ENCODE results near the gene CLIP1.
"Not testable (repeated sequence)": the region's sequence is repeated elsewhere in the genome, so short reads cannot be mapped to it uniquely, and the experiment has no call there.

CLIP1 gene

GRCh38 chr12:122365226-122365625 is 57.2 kb downstream of the CLIP1 start:
- H3K27ac ChIP-seq (ENCODE audit: low read length); H3K27me3 ChIP-seq (ENCODE audit: control insufficient read depth, insufficient read depth, low read length); H3K9me3 ChIP-seq (ENCODE audit: control insufficient read depth, low read depth, low read length); H3K4me3 ChIP-seq (ENCODE audit: low read length); H3K36me3 ChIP-seq (ENCODE audit: control insufficient read depth, low read depth, low read length); H3K9ac ChIP-seq (ENCODE audit: low read length): not testable (repeated sequence)
- peaks cover 10% of the 10 kb centered on the region for H3K4me1 ChIP-seq (ENCODE audit: control insufficient read depth, low read depth, low read length)

- H3K27me3 ChIP-seq (ENCODE audit: control insufficient read depth, insufficient read depth, low read length) = no peaks in the 10 kb centered on the region
- H3K36me3 ChIP-seq (ENCODE audit: control insufficient read depth, low read depth, low read length) = peaks cover 7% of the 10 kb centered on the region
- no peaks in the 10 kb centered on the region for H3K9me3 ChIP-seq (ENCODE audit: control insufficient read depth, low read depth, low read length)
Measured at GRCh38 chr12:122363782-122364181, 58.7 kb downstream of the CLIP1 start.

GRCh38 chr12:122362755-122363154 is 59.7 kb downstream of the CLIP1 start:
- H3K9ac ChIP-seq (ENCODE audit: low read length) = no peak overlapping the region
- no peak overlapping the region for H3K27ac ChIP-seq (ENCODE audit: low read length)
- peaks cover 7% of the 10 kb centered on the region for H3K36me3 ChIP-seq (ENCODE audit: control insufficient read depth, low read depth, low read length)
- no peak overlapping the region for H3K4me3 ChIP-seq (ENCODE audit: low read length)
- H3K4me1 ChIP-seq (ENCODE audit: control insufficient read depth, low read depth, low read length) = peaks cover 10% of the 10 kb centered on the region
- no peaks in the 10 kb centered on the region for H3K27me3 ChIP-seq (ENCODE audit: control insufficient read depth, insufficient read depth, low read length)
- no peaks in the 10 kb centered on the region for H3K9me3 ChIP-seq (ENCODE audit: control insufficient read depth, low read depth, low read length)

More at GRCh38 chr12:122363782-122364181, 58.7 kb downstream of the CLIP1 start:
- H3K4me1 ChIP-seq (ENCODE audit: control insufficient read depth, low read depth, low read length) = peaks cover 10% of the 10 kb centered on the region
- H3K27ac ChIP-seq (ENCODE audit: low read length) = no peak overlapping the region
- H3K4me3 ChIP-seq (ENCODE audit: low read length) = no peak overlapping the region
- no peak overlapping the region for H3K9ac ChIP-seq (ENCODE audit: low read length)

GRCh38 chr12:122358403-122358802 is 64.1 kb downstream of the CLIP1 start:
- not testable (repeated sequence) for H3K4me1 ChIP-seq (ENCODE audit: control insufficient read depth, low read depth, low read length); H3K4me3 ChIP-seq (ENCODE audit: low read length); H3K27me3 ChIP-seq (ENCODE audit: control insufficient read depth, insufficient read depth, low read length); H3K9me3 ChIP-seq (ENCODE audit: control insufficient read depth, low read depth, low read length); H3K9ac ChIP-seq (ENCODE audit: low read length); H3K27ac ChIP-seq (ENCODE audit: low read length); H3K36me3 ChIP-seq (ENCODE audit: control insufficient read depth, low read depth, low read length)

GRCh38 chr12:122357536-122357935 is 64.9 kb downstream of the CLIP1 start:
- H3K36me3 ChIP-seq (ENCODE audit: control insufficient read depth, low read depth, low read length); H3K9me3 ChIP-seq (ENCODE audit: control insufficient read depth, low read depth, low read length); H3K4me1 ChIP-seq (ENCODE audit: control insufficient read depth, low read depth, low read length); H3K27ac ChIP-seq (ENCODE audit: low read length); H3K9ac ChIP-seq (ENCODE audit: low read length); H3K4me3 ChIP-seq (ENCODE audit: low read length); H3K27me3 ChIP-seq (ENCODE audit: control insufficient read depth, insufficient read depth, low read length): not testable (repeated sequence)

GRCh38 chr12:122356991-122357390 is 65.5 kb downstream of the CLIP1 start:
- not testable (repeated sequence) for H3K4me3 ChIP-seq (ENCODE audit: low read length); H3K36me3 ChIP-seq (ENCODE audit: control insufficient read depth, low read depth, low read length); H3K4me1 ChIP-seq (ENCODE audit: control insufficient read depth, low read depth, low read length); H3K27ac ChIP-seq (ENCODE audit: low read length); H3K9ac ChIP-seq (ENCODE audit: low read length); H3K27me3 ChIP-seq (ENCODE audit: control insufficient read depth, insufficient read depth, low read length); H3K9me3 ChIP-seq (ENCODE audit: control insufficient read depth, low read depth, low read length)

- no peak overlapping the region for H3K27ac ChIP-seq (ENCODE audit: low read length)
- no peak overlapping the region for H3K9ac ChIP-seq (ENCODE audit: low read length)
- H3K36me3 ChIP-seq (ENCODE audit: control insufficient read depth, low read depth, low read length) = peaks cover 7% of the 10 kb centered on the region
- no peaks in the 10 kb centered on the region for H3K9me3 ChIP-seq (ENCODE audit: control insufficient read depth, low read depth, low read length)
- H3K4me3 ChIP-seq (ENCODE audit: low read length) = no peak overlapping the region
- no peaks in the 10 kb centered on the region for H3K4me1 ChIP-seq (ENCODE audit: control insufficient read depth, low read depth, low read length)
- H3K27me3 ChIP-seq (ENCODE audit: control insufficient read depth, insufficient read depth, low read length) = no peaks in the 10 kb centered on the region
Measured at GRCh38 chr12:122356192-122356635, 66.3 kb downstream of the CLIP1 start.

GRCh38 chr12:122355706-122356105 is 66.8 kb downstream of the CLIP1 start:
- no peak overlapping the region for H3K27ac ChIP-seq (ENCODE audit: low read length)
- H3K9ac ChIP-seq (ENCODE audit: low read length) = no peak overlapping the region
- no peak overlapping the region for H3K4me3 ChIP-seq (ENCODE audit: low read length)
- H3K27me3 ChIP-seq (ENCODE audit: control insufficient read depth, insufficient read depth, low read length) = no peaks in the 10 kb centered on the region
- no peaks in the 10 kb centered on the region for H3K9me3 ChIP-seq (ENCODE audit: control insufficient read depth, low read depth, low read length)
- H3K36me3 ChIP-seq (ENCODE audit: control insufficient read depth, low read depth, low read length) = peaks cover 2% of the 10 kb centered on the region
- no peaks in the 10 kb centered on the region for H3K4me1 ChIP-seq (ENCODE audit: control insufficient read depth, low read depth, low read length)

- no peak overlapping the region for H3K9ac ChIP-seq (ENCODE audit: low read length)
- no peaks in the 10 kb centered on the region for H3K36me3 ChIP-seq (ENCODE audit: control insufficient read depth, low read depth, low read length)
Measured at GRCh38 chr12:122354958-122355641, 67.4 kb downstream of the CLIP1 start.

GRCh38 chr12:122352394-122352793 is 70.1 kb downstream of the CLIP1 start:
- H3K36me3 ChIP-seq (ENCODE audit: control insufficient read depth, low read depth, low read length) = no peaks in the 10 kb centered on the region
- no peak overlapping the region for H3K4me3 ChIP-seq (ENCODE audit: low read length)
- H3K4me1 ChIP-seq (ENCODE audit: control insufficient read depth, low read depth, low read length) = no peaks in the 10 kb centered on the region
- no peaks in the 10 kb centered on the region for H3K27me3 ChIP-seq (ENCODE audit: control insufficient read depth, insufficient read depth, low read length)
- no peaks in the 10 kb centered on the region for H3K9me3 ChIP-seq (ENCODE audit: control insufficient read depth, low read depth, low read length)
- H3K27ac ChIP-seq (ENCODE audit: low read length) = no peak overlapping the region
- no peak overlapping the region for H3K9ac ChIP-seq (ENCODE audit: low read length)

More at GRCh38 chr12:122354958-122355641, 67.4 kb downstream of the CLIP1 start:
- Histone ChIP-seq H3K9me3 (ENCODE audit: control insufficient read depth, low read depth, low read length) (no peaks in the 10 kb centered on the region), H3K4me3 (ENCODE audit: low read length) (no peak overlapping the region), H3K27me3 (ENCODE audit: control insufficient read depth, insufficient read depth, low read length) (no peaks in the 10 kb centered on the region), H3K27ac (ENCODE audit: low read length) (no peak overlapping the region), H3K4me1 (ENCODE audit: control insufficient read depth, low read depth, low read length) (no peaks in the 10 kb centered on the region)

- H3K36me3 ChIP-seq (ENCODE audit: control insufficient read depth, low read depth, low read length) = no peaks in the 10 kb centered on the region
- no peak overlapping the region for H3K27ac ChIP-seq (ENCODE audit: low read length)
- H3K9ac ChIP-seq (ENCODE audit: low read length) = no peak overlapping the region
- no peak overlapping the region for H3K4me3 ChIP-seq (ENCODE audit: low read length)
- H3K9me3 ChIP-seq (ENCODE audit: control insufficient read depth, low read depth, low read length) = no peaks in the 10 kb centered on the region
- H3K4me1 ChIP-seq (ENCODE audit: control insufficient read depth, low read depth, low read length) = no peaks in the 10 kb centered on the region
- no peaks in the 10 kb centered on the region for H3K27me3 ChIP-seq (ENCODE audit: control insufficient read depth, insufficient read depth, low read length)
Measured at GRCh38 chr12:122350141-122350848, 72.2 kb downstream of the CLIP1 start.

GRCh38 chr12:122349078-122349477 is 73.4 kb downstream of the CLIP1 start:
- H3K36me3 ChIP-seq (ENCODE audit: control insufficient read depth, low read depth, low read length) = no peaks in the 10 kb centered on the region
- H3K9ac ChIP-seq (ENCODE audit: low read length) = no peak overlapping the region
- no peak overlapping the region for H3K4me3 ChIP-seq (ENCODE audit: low read length)
- H3K4me1 ChIP-seq (ENCODE audit: control insufficient read depth, low read depth, low read length) = no peaks in the 10 kb centered on the region
- no peaks in the 10 kb centered on the region for H3K9me3 ChIP-seq (ENCODE audit: control insufficient read depth, low read depth, low read length)
- H3K27ac ChIP-seq (ENCODE audit: low read length) = no peak overlapping the region
- no peaks in the 10 kb centered on the region for H3K27me3 ChIP-seq (ENCODE audit: control insufficient read depth, insufficient read depth, low read length)

Measured in iPS-18a (cell line).